ENCODE results near the gene RTEL1. TPM values are rescaled to one million over a fixed set of nuclear protein-coding genes. Genes with fewer than 3 reads are reported as not detected.

RTEL1 gene
- total RNA-seq, 2 experiments from 2014 or later: 37.4 to 39.1 TPM

DNA sequence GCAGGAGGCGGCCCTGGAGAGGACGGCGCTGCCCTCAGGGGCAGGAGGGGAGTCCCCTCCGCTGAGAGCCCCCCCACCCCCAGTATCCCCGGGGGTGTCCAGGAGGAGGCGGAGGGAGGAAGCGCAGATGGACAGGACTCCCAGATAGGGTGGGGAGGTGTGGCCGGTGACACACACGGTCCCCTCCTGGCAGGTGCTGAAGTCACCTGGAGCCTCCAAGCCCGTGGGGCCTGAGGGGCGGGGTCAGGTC lies 6.2 kb upstream of the RTEL1 start:
- Mint-ChIP-seq H3K4me1 (ENCODE audit: low read depth) (peaks cover 20% of the 10 kb centered on the region), H3K27me3 (no peaks in the 10 kb centered on the region), H3K9me3 (no peaks in the 10 kb centered on the region), H3K4me3 (peak overlapping the region; percentile 68), H3K36me3 (ENCODE audit: low read depth) (no peaks in the 10 kb centered on the region), H3K27ac (no peak overlapping the region)
- DNase-seq (no peak), ATAC-seq (peak; percentile 9)
- intact Hi-C loops (cut with micrococcal nuclease): no loop called here
- CTCF ChIA-PET: interaction anchor here (1.2 to 1.9 kb wide), 2 partner anchors 10 to 328 kb away, joined by 3 to 12 read pairs; no protein-coding TSS in a partner anchor
- TF ChIP-seq, protein P1, sequence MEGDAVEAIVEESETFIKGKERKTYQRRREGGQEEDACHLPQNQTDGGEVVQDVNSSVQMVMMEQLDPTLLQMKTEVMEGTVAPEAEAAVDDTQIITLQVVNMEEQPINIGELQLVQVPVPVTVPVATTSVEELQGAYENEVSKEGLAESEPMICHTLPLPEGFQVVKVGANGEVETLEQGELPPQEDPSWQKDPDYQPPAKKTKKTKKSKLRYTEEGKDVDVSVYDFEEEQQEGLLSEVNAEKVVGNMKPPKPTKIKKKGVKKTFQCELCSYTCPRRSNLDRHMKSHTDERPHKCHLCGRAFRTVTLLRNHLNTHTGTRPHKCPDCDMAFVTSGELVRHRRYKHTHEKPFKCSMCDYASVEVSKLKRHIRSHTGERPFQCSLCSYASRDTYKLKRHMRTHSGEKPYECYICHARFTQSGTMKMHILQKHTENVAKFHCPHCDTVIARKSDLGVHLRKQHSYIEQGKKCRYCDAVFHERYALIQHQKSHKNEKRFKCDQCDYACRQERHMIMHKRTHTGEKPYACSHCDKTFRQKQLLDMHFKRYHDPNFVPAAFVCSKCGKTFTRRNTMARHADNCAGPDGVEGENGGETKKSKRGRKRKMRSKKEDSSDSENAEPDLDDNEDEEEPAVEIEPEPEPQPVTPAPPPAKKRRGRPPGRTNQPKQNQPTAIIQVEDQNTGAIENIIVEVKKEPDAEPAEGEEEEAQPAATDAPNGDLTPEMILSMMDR (IDR thresholded peaks at IDR 0.05): no peak
- POLR2A ChIA-PET: interaction anchor here (0.8 kb wide), 1 partner anchor 10 kb away, joined by 3 read pairs; no protein-coding TSS in a partner anchor

GRCh38 chr20:63652192-63652980 lies 5.7 kb upstream of the RTEL1 start:
- Mint-ChIP-seq H3K27me3 (no peaks in the 10 kb centered on the region), H3K4me3 (peak overlapping the region; percentile 68), H3K27ac (no peak overlapping the region), H3K36me3 (ENCODE audit: low read depth) (no peaks in the 10 kb centered on the region), H3K9me3 (no peaks in the 10 kb centered on the region), H3K4me1 (ENCODE audit: low read depth) (peaks cover 20% of the 10 kb centered on the region)
- intact Hi-C loops (cut with micrococcal nuclease): no loop called here
- peak; percentile 51 for DNase-seq
- peak; percentile 34 for ATAC-seq
- TF ChIP-seq, protein P1 (IDR thresholded peaks at IDR 0.05): no peak
- CTCF ChIA-PET: interaction anchor here (1.2 to 1.9 kb wide), 2 partner anchors 10 to 328 kb away, joined by 3 to 12 read pairs; no protein-coding TSS in a partner anchor
- POLR2A ChIA-PET: interaction anchor here (0.8 to 1.8 kb wide), 3 partner anchors 10 to 25 kb away, joined by 3 to 9 read pairs (median 4); partner anchors contain the start of gene GMEB2

DNA sequence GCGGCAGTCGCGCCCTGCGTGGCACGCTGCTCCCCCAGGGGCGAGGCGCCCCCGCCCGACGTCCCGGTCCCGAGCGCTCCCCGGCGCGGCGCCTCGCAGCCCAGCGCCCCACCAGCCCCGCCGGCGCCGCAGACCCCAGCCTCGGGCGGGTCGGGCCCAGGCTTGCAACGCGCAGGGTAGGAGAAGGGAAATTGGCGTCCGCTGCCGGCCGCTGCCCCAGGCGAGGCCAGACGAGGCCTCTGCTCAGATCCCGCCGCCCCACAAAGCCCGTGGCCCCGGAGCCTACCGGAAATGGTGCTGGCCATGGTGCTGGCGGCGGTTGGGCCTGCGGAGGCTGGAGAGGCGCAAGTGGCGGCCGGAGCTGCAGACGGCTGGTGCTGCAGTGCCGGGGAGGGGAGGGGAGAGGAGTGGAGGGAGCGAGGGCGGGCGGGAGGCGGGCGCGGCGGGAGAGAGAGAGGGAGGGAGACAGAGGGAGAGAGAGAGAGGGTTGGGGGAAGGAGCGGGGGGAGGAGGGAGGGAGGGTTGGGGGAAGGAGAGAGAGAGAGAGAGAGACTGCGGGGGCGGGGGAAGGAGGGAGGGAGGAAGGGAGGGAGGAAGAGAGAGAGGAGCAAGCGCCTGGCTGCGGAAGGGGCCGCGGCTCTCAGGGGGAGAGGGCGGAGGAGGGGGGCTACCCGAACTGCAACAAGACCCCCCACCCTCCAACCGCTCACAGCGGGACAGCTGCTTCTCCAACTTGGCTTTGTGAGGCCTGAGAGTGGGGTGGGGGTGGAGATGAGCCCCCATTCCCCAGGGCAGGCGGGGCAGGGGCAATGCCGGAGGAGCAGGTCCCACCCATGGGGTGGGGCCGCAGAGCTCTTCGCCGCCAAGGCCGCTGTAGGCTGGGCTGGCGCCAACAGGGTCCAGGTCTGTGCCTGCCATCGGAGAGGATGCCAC lies 4.8 kb upstream of the RTEL1 start, which contains the start of gene STMN3:
Gene STMN3, minus strand, starts transcription at position 384 of the 933 bp plus-strand sequence. Its CDS starts 79 bp downstream, at position 305.
- intact Hi-C loops (cut with micrococcal nuclease): no loop called here
- Mint-ChIP-seq H3K4me3 (peak within 1 kb of the TSS; percentile 80), H3K4me1 (ENCODE audit: low read depth) (peaks cover 20% of the 10 kb centered on the region), H3K9me3 (no peaks in the 10 kb centered on the region), H3K27me3 (no peaks in the 10 kb centered on the region), H3K36me3 (ENCODE audit: low read depth) (no peaks in the 10 kb centered on the region), H3K27ac (peak within 1 kb of the TSS; percentile 87)
- TF ChIP-seq, protein P1 (IDR thresholded peaks at IDR 0.05): peak; percentile 10
- CTCF ChIA-PET: interaction anchor here (2.2 kb wide), 1 partner anchor 12 kb away, joined by 13 read pairs; no protein-coding TSS in a partner anchor
- ATAC-seq (peak; percentile 55), DNase-seq (peak; percentile 85)
- POLR2A ChIA-PET: interaction anchor here (1.5 to 1.8 kb wide), 2 partner anchors 11 to 26 kb away, joined by 4 to 9 read pairs; partner anchors contain the start of gene GMEB2

- TF ChIP-seq, protein P1 (IDR thresholded peaks at IDR 0.05): no peak
- ChIA-PET POLR2A (interaction anchor here (1.5 to 1.8 kb wide), 2 partner anchors 12 to 27 kb away, joined by 4 to 9 read pairs; partner anchors contain the start of gene GMEB2), CTCF (interaction anchor here (2.2 kb wide), 1 partner anchor 12 kb away, joined by 13 read pairs; no protein-coding TSS in a partner anchor)
- Mint-ChIP-seq H3K36me3 (ENCODE audit: low read depth) (peaks cover 5% of the 10 kb centered on the region), H3K9me3 (no peaks in the 10 kb centered on the region), H3K4me3 (peak overlapping the region; percentile 80), H3K27ac (peak overlapping the region; percentile 87), H3K4me1 (ENCODE audit: low read depth) (peaks cover 21% of the 10 kb centered on the region), H3K27me3 (no peaks in the 10 kb centered on the region)
- ATAC-seq (peak; percentile 5), DNase-seq (no peak)
- intact Hi-C loops (cut with micrococcal nuclease): no loop called here
These were observed 4.0 kb upstream of the RTEL1 start for GRCh38 chr20:63653974-63654668.
